K562 (cell line): Measurements from ENCODE around the gene GFRA1.

ENCODE experiments used
- ARID3B ChIP-seq: fragments of 250-450 bp; sonication (Bioruptor Pico); IDR thresholded peaks from 2 replicates; pipeline ENCODE4 v1.4.0; 2020; ENCODE audit warnings: borderline replicate concordance
- ATF1 ChIP-seq, 2 experiments: fragments of 450-650 bp in 1 of 2; IDR thresholded peaks; 2 replicates each; pipeline ENCODE4 v1.6.1; 2016; ENCODE audit warnings: missing compliant biosample characterization in 1 of 2, missing genetic modification characterization in 1 of 2
- BHLHE40 ChIP-seq: IDR thresholded peaks from 2 replicates; pipeline ENCODE4 v1.6.1; 2011; ENCODE audit warnings: low read length, improper control_type of control experiment
- EGR1 ChIP-seq: fragments of 450-650 bp; conservative IDR thresholded peaks from 2 replicates; pipeline ENCODE4 v1.6.1; 2017; ENCODE audit warnings: mild to moderate bottlenecking
- HCFC1 ChIP-seq: IDR thresholded peaks from 2 replicates; pipeline ENCODE4 v1.6.1; 2012; ENCODE audit warnings: low read depth, low read length, improper control_type of control experiment
- POLR2AphosphoS5 ChIP-seq: IDR thresholded peaks from 2 replicates; pipeline ENCODE4 v1.6.1; 2011; ENCODE audit warnings: mild to moderate bottlenecking, low read depth, low read length, moderate library complexity; ENCODE audit not compliant: control insufficient read depth, insufficient read depth
- SLC30A9 ChIP-seq: fragments of 250-450 bp; sonication (Bioruptor Pico); IDR thresholded peaks from 2 replicates; pipeline ENCODE4 v1.8.0; 2022; ENCODE audit warnings: mild to moderate bottlenecking, moderate library complexity
- TAF1 ChIP-seq: IDR thresholded peaks from 2 replicates; pipeline ENCODE4 v1.6.1; 2011; ENCODE audit warnings: mild to moderate bottlenecking, low read length, moderate library complexity; ENCODE audit not compliant: insufficient read depth, control insufficient read depth, severe bottlenecking; ENCODE audit errors: extremely low read depth

- TF ChIP-seq SLC30A9 (CRISPR knock-in tag), result no peak
- TF ChIP-seq ATF1 (CRISPR knock-in tag; IDR thresholded peaks at IDR 0.05), result no peak
- no peak for TF ChIP-seq ATF1 (tag; IDR thresholded peaks at IDR 0.05)
- TF ChIP-seq ARID3B (CRISPR knock-in tag), result no peak
- no peak for TF ChIP-seq EGR1
- no peak for TF ChIP-seq HCFC1
- no peak for TF ChIP-seq POLR2AphosphoS5
- TF ChIP-seq TAF1, result no peak
- TF ChIP-seq BHLHE40, result no peak
Observed at GRCh38 chr10:116268976-116269375, 4.0 kb downstream of the GFRA1 start.
